HEK293 (cell line): Measurements from ENCODE around the gene EVI5L.

ENCODE experiments used
- KLF16 ChIP-seq: fragments of 450-650 bp; formaldehyde crosslinking; IDR thresholded peaks from 2 replicates; pipeline ENCODE4 v1.5.1; 2017; ENCODE audit warnings: missing biosample characterization, missing genetic modification characterization
- KLF9 ChIP-seq: fragments of 450-650 bp; formaldehyde crosslinking; IDR thresholded peaks from 2 replicates; pipeline ENCODE4 v1.5.1; 2016; ENCODE audit warnings: missing biosample characterization, missing genetic modification characterization, low read depth
- ZBTB21 ChIP-seq: fragments of 450-650 bp; formaldehyde crosslinking; IDR thresholded peaks from 2 replicates; pipeline ENCODE4 v1.5.1; 2017; ENCODE audit warnings: missing biosample characterization, missing genetic modification characterization
- ZNF132 ChIP-seq: fragments of 450-650 bp; formaldehyde crosslinking; IDR thresholded peaks from 2 replicates; pipeline ENCODE4 v1.5.1; 2017; ENCODE audit warnings: missing biosample characterization, missing genetic modification characterization, borderline replicate concordance
- ZNF274 ChIP-seq, 2 experiments: fragments of 200-500 bp in 1 of 2; fragments of 450-650 bp in 1 of 2; sonication (Bioruptor generic) in 1 of 2; formaldehyde crosslinking in 1 of 2; IDR thresholded peaks; 2 replicates each; pipeline versions ENCODE4 v1.5.1 to v1.6.1; 2014 to 2016; ENCODE audit warnings: borderline replicate concordance in 1 of 2, inconsistent platforms in 1 of 2, low read length in 1 of 2, missing biosample characterization in 1 of 2, missing genetic modification characterization in 1 of 2
- ZNF624 ChIP-seq: fragments of 450-650 bp; formaldehyde crosslinking; IDR thresholded peaks from 2 replicates; pipeline ENCODE4 v1.5.1; 2017; ENCODE audit warnings: missing biosample characterization, missing genetic modification characterization
- TF ChIP-seq, protein P1 (sequence below): fragments of 450-650 bp; formaldehyde crosslinking; IDR thresholded peaks from 2 replicates; pipeline ENCODE4 v1.5.1; 2016; ENCODE audit warnings: missing biosample characterization, missing genetic modification characterization

DNA sequence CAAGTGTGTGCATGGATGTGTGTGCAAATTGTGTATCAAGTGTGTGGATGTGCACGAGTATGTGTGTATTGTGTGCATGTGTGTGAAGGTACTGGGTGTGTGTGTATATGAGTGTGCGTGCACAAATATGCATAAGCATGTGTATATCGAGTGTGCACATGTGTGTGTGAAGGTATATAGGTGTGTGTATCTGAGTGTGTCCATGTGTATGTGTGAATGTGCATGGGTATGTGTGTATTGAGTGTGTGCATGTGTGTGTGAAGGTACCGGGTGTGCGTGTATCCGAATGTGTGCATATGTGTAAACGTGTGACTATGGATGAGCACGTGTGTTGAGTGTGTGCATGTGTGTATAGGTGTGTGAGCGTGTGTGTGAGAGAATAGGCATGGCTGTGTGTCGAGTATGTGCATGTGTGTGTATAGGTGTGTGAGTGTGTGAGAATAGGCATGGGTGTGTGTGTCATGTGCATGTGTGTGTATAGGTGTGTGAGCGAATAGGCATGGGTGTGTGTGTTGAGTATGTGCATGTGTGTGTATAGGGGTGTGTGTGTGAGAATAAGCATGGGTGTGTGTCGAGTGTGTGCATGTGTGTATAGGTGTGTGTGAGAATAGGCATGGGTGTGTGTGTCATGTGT is 12.8 kb downstream of the EVI5L start:
- TF ChIP-seq ZBTB21 (tag by site-specific recombination) (no peak), KLF16 (tag by site-specific recombination) (no peak), ZNF132 (no peak), ZNF624 (tag by site-specific recombination) (no peak), KLF9 (tag by site-specific recombination) (no peak), ZNF274 (IDR thresholded peaks at IDR 0.05; ENCODE audit: low read length) (no peak), ZNF274 (tag by site-specific recombination; IDR thresholded peaks at IDR 0.05; ENCODE audit: borderline replicate concordance) (no peak)
- TF ChIP-seq, protein P1, sequence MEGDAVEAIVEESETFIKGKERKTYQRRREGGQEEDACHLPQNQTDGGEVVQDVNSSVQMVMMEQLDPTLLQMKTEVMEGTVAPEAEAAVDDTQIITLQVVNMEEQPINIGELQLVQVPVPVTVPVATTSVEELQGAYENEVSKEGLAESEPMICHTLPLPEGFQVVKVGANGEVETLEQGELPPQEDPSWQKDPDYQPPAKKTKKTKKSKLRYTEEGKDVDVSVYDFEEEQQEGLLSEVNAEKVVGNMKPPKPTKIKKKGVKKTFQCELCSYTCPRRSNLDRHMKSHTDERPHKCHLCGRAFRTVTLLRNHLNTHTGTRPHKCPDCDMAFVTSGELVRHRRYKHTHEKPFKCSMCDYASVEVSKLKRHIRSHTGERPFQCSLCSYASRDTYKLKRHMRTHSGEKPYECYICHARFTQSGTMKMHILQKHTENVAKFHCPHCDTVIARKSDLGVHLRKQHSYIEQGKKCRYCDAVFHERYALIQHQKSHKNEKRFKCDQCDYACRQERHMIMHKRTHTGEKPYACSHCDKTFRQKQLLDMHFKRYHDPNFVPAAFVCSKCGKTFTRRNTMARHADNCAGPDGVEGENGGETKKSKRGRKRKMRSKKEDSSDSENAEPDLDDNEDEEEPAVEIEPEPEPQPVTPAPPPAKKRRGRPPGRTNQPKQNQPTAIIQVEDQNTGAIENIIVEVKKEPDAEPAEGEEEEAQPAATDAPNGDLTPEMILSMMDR (tag by site-specific recombination), result no peak
